Astrocyte (in vitro differentiated cells and primary cell): ENCODE measurements around the gene MRPL16. TPM values are rescaled to one million over a fixed set of nuclear protein-coding genes. Genes with fewer than 3 reads are reported as not detected.

ENCODE experiments used
- DNase-seq: peaks from one replicate; pipeline ENCODE4 v3.0.0-alpha.2; 2010; ENCODE audit warnings: low read depth
- FAIRE-seq: peaks from 2 replicates; lab custom pipeline; 2011; peaks lifted over from hg19 to GRCh38; lab: Jason Lieb, UNC
- H2AFZ ChIP-seq: 2 replicates; pipeline ENCODE4 v1.6.0; 2012; ENCODE audit warnings: low read depth, low read length, inconsistent platforms
- H3K27ac ChIP-seq: 2 replicates; pipeline ENCODE4 v1.5.1; 2011; ENCODE audit warnings: low read depth, low read length, inconsistent platforms
- H3K27me3 ChIP-seq: 2 replicates; pipeline ENCODE4 v1.6.0; 2011; ENCODE audit warnings: low read length, inconsistent platforms; ENCODE audit not compliant: insufficient read depth
- H3K36me3 ChIP-seq: 2 replicates; pipeline ENCODE4 v1.5.1; 2011; ENCODE audit warnings: low read length, inconsistent platforms; ENCODE audit not compliant: insufficient read depth
- H3K4me1 ChIP-seq: 2 replicates; pipeline ENCODE4 v1.5.1; 2011; ENCODE audit warnings: low read length, inconsistent platforms; ENCODE audit not compliant: insufficient read depth
- H3K4me2 ChIP-seq: 2 replicates; pipeline ENCODE4 v1.6.0; 2012; ENCODE audit warnings: low read length, inconsistent platforms
- H3K4me3 ChIP-seq: 2 replicates; pipeline ENCODE4 v1.5.1; 2011; ENCODE audit warnings: low read depth, mild to moderate bottlenecking, low read length, inconsistent platforms; ENCODE audit not compliant: insufficient read depth
- H3K79me2 ChIP-seq: 2 replicates; pipeline ENCODE4 v1.6.0; 2012; ENCODE audit warnings: mild to moderate bottlenecking, low read length, inconsistent platforms; ENCODE audit not compliant: insufficient read depth
- H3K9ac ChIP-seq: 2 replicates; pipeline ENCODE4 v1.6.0; 2012; ENCODE audit warnings: mild to moderate bottlenecking, low read length, inconsistent platforms
- H3K9me3 ChIP-seq: 2 replicates; pipeline ENCODE4 v1.5.1; 2012; ENCODE audit warnings: low read depth, mild to moderate bottlenecking, low read length, inconsistent platforms; ENCODE audit not compliant: insufficient read depth
- H4K20me1 ChIP-seq: 2 replicates; pipeline ENCODE4 v1.6.0; 2012; ENCODE audit warnings: low read length, inconsistent platforms; ENCODE audit not compliant: insufficient read depth
- H3K27ac Mint-ChIP-seq: one replicate; pipeline ENCODE4 v1.8.0; 2021; ENCODE audit warnings: mild to moderate bottlenecking, mixed read lengths; ENCODE audit not compliant: unreplicated experiment
- H3K27me3 Mint-ChIP-seq: one replicate; pipeline ENCODE4 v1.8.0; 2021; ENCODE audit warnings: low read depth, mixed read lengths; ENCODE audit not compliant: unreplicated experiment
- H3K36me3 Mint-ChIP-seq: one replicate; pipeline ENCODE4 v1.8.0; 2021; ENCODE audit warnings: low read depth, mixed read lengths; ENCODE audit not compliant: unreplicated experiment
- H3K4me1 Mint-ChIP-seq: one replicate; pipeline ENCODE4 v1.8.0; 2021; ENCODE audit warnings: low read depth, mixed read lengths; ENCODE audit not compliant: unreplicated experiment
- H3K4me3 Mint-ChIP-seq: one replicate; pipeline ENCODE4 v1.8.0; 2021; ENCODE audit warnings: mild to moderate bottlenecking, moderate library complexity, mixed read lengths; ENCODE audit not compliant: unreplicated experiment
- H3K9me3 Mint-ChIP-seq: one replicate; pipeline ENCODE4 v1.8.0; 2021; ENCODE audit warnings: mild to moderate bottlenecking, mixed read lengths; ENCODE audit not compliant: unreplicated experiment
- CTCF ChIP-seq: IDR thresholded peaks from 2 replicates; pipeline ENCODE4 v1.5.1; 2011; ENCODE audit warnings: low read depth, mild to moderate bottlenecking, inconsistent platforms, low read length, moderate library complexity; ENCODE audit not compliant: insufficient read depth
- EZH2 ChIP-seq: IDR thresholded peaks from 2 replicates; pipeline ENCODE4 v1.6.1; 2012; ENCODE audit warnings: mild to moderate bottlenecking, low read length, inconsistent platforms; ENCODE audit not compliant: insufficient read depth
- total RNA-seq: library from RNA; stranded (reverse); gene quantifications from 2 replicates; pipeline ENCODE4 v1.2.1, GENCODE V29; 2021

MRPL16 gene
- total RNA-seq, 1 donor from 2014 or later, result 29.7 TPM

GRCh38 chr11:59765068-59765735 lies 45.4 kb downstream of the MRPL16 start:
- no peaks in the 10 kb centered on the region for H3K36me3 ChIP-seq
- no peak for TF ChIP-seq EZH2
- TF ChIP-seq CTCF, result no peak
- no peak overlapping the region for H3K4me3 ChIP-seq
- H3K36me3 Mint-ChIP-seq, result peaks cover 2% of the 10 kb centered on the region
- no peak overlapping the region for H3K27ac ChIP-seq
- no peaks in the 10 kb centered on the region for H3K9me3 ChIP-seq
- no peak overlapping the region for H3K4me2 ChIP-seq
- H3K27me3 Mint-ChIP-seq, result no peaks in the 10 kb centered on the region
- H3K4me1 Mint-ChIP-seq, result peaks cover 15% of the 10 kb centered on the region
- H3K4me3 Mint-ChIP-seq, result no peak overlapping the region
- H2AFZ ChIP-seq, result no peak overlapping the region
- H3K27ac Mint-ChIP-seq, result peak overlapping the region; percentile 14
- no peaks in the 10 kb centered on the region for H3K9me3 Mint-ChIP-seq
- DNase-seq (no peak), FAIRE-seq (no peak)
- no peaks in the 10 kb centered on the region for H3K4me1 ChIP-seq
- peaks cover 46% of the 10 kb centered on the region for H3K79me2 ChIP-seq
- no peak overlapping the region for H3K9ac ChIP-seq
- peaks cover 88% of the 10 kb centered on the region for H4K20me1 ChIP-seq
- no peaks in the 10 kb centered on the region for H3K27me3 ChIP-seq

GRCh38 chr11:59761993-59762392 lies 48.6 kb downstream of the MRPL16 start:
- H3K4me1 ChIP-seq, result peaks cover 2% of the 10 kb centered on the region
- H3K36me3 ChIP-seq, result no peaks in the 10 kb centered on the region
- no peaks in the 10 kb centered on the region for H3K9me3 ChIP-seq
- no peaks in the 10 kb centered on the region for H3K9me3 Mint-ChIP-seq
- peaks cover 78% of the 10 kb centered on the region for H4K20me1 ChIP-seq
- DNase-seq (no peak), FAIRE-seq (no peak)
- H2AFZ ChIP-seq, result no peak overlapping the region
- H3K27me3 ChIP-seq, result no peaks in the 10 kb centered on the region
- H3K27ac Mint-ChIP-seq, result no peak overlapping the region
- no peak overlapping the region for H3K9ac ChIP-seq
- H3K27ac ChIP-seq, result no peak overlapping the region
- TF ChIP-seq EZH2 (no peak), CTCF (no peak)
- H3K4me3 Mint-ChIP-seq, result no peak overlapping the region
- peaks cover 11% of the 10 kb centered on the region for H3K4me1 Mint-ChIP-seq
- peaks cover 12% of the 10 kb centered on the region for H3K36me3 Mint-ChIP-seq
- H3K79me2 ChIP-seq, result peaks cover 44% of the 10 kb centered on the region
- H3K4me2 ChIP-seq, result no peak overlapping the region
- H3K4me3 ChIP-seq, result no peak overlapping the region
- H3K27me3 Mint-ChIP-seq, result no peaks in the 10 kb centered on the region

GRCh38 chr11:59760771-59761170 lies 49.8 kb downstream of the MRPL16 start:
- DNase-seq (no peak), FAIRE-seq (no peak)
- H2AFZ ChIP-seq, result no peak overlapping the region
- no peak for TF ChIP-seq EZH2
- TF ChIP-seq CTCF, result no peak
- H3K9me3 Mint-ChIP-seq, result no peaks in the 10 kb centered on the region
- no peaks in the 10 kb centered on the region for H3K27me3 ChIP-seq
- H3K27me3 Mint-ChIP-seq, result no peaks in the 10 kb centered on the region
- H3K27ac Mint-ChIP-seq, result no peak overlapping the region
- peaks cover 78% of the 10 kb centered on the region for H4K20me1 ChIP-seq
- H3K9ac ChIP-seq, result no peak overlapping the region
- no peak overlapping the region for H3K4me3 ChIP-seq
- peaks cover 13% of the 10 kb centered on the region for H3K36me3 Mint-ChIP-seq
- no peak overlapping the region for H3K4me2 ChIP-seq
- no peaks in the 10 kb centered on the region for H3K9me3 ChIP-seq
- H3K36me3 ChIP-seq, result no peaks in the 10 kb centered on the region
- H3K4me1 Mint-ChIP-seq, result peaks cover 14% of the 10 kb centered on the region
- H3K4me1 ChIP-seq, result peaks cover 12% of the 10 kb centered on the region
- H3K4me3 Mint-ChIP-seq, result no peak overlapping the region
- H3K79me2 ChIP-seq, result peaks cover 42% of the 10 kb centered on the region
- H3K27ac ChIP-seq, result no peak overlapping the region
